ENCODE results near the gene JAM3. TPM values are rescaled to one million over a fixed set of nuclear protein-coding genes. Genes with fewer than 3 reads are reported as not detected.

The JAM3 gene
- total and polyA plus RNA-seq, 10 of the 15 experiments (the other 5 are each of a cell fraction or from before 2014, with no cell fraction given): 0.04 to 1.1 (median 0.32) TPM; not detected in 1

DNA sequence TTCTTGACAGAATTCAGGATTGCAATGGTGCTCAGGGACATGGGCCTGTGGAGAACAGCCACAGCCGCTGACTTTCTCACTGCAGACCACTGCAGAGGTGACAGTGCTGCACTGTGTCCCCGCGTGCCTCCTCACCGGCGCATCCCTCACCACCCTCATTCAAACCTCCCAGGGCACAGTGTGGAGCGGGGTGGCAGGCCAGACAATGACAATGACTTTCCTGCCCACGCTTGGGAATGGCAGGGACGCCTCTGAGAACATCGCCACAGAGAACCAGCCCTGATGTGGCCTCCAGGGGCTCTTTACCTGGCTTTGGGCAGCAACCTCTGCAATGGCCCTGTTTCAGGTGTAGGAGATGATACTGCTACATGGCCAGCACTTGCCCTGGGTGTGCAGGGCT is 89.2 kb downstream of the JAM3 start:
- SMC1A ChIA-PET (ENCODE audit: uncharacterized antibody, unreplicated experiment): no interaction called here
- H3K79me2 ChIP-seq (ENCODE audit: control insufficient read depth, insufficient read depth, low read length): no peaks in the 10 kb centered on the region
- no peak overlapping the region for H3K4me2 ChIP-seq (ENCODE audit: control insufficient read depth, insufficient read depth)
- H2AFZ ChIP-seq (ENCODE audit: control insufficient read depth, low read depth, low read length): no peak overlapping the region
- FAIRE-seq (no peak), DNase-seq (ENCODE audit: low read depth, low spot score) (no peak), ATAC-seq (no peak)
- no peaks in the 10 kb centered on the region; the same call in 1 of the 2 replicates for H4K20me1 ChIP-seq (ENCODE audit: control insufficient read depth, insufficient read depth)
- CTCF ChIA-PET: no interaction called here
- POLR2A ChIA-PET: no interaction called here
- H3K36me3 ChIP-seq (ENCODE audit: control insufficient read depth in 2 of 2, insufficient read depth in 2 of 2, low read length in 1 of 2): peaks cover 23 to 41% of the 10 kb centered on the region in 2 experiments; a peak in 3 of 4 replicates
- H3K27ac ChIP-seq (ENCODE audit: control insufficient read depth, insufficient read depth): no peak overlapping the region
- no peak overlapping the region for H3K4me3 ChIP-seq
- no peaks in the 10 kb centered on the region for H3K9me3 ChIP-seq (replicated peaks; ENCODE audit: control insufficient read depth, insufficient read depth, low read length)
- no TSS peak for BruUV-seq (replicated peaks)
- intact Hi-C loops (cut with micrococcal nuclease; ENCODE audit: unreplicated experiment): no loop called here
- RAD21 ChIA-PET (ENCODE audit: unreplicated experiment): no interaction called here
- H3K9ac ChIP-seq (ENCODE audit: control insufficient read depth, insufficient read depth, low read length): no peak overlapping the region
- H3K4me1 ChIP-seq (ENCODE audit: control insufficient read depth, insufficient read depth, low read length): no peaks in the 10 kb centered on the region
- no peaks in the 10 kb centered on the region for H3K27me3 ChIP-seq (replicated peaks in 1 of 2; ENCODE audit: control insufficient read depth in 2 of 2, insufficient read depth in 2 of 2, low read length in 1 of 2)
- in situ Hi-C loops (cut with MboI): no loop called here
- WGBS (ENCODE audit: insufficient coverage, insufficient replicate concordance, low lambda C conversion rate, missing lambda C conversion rate): 95% methylated on average over 9 of the region's 9 CpGs
- no peak for TF ChIP-seq CEBPB (IDR thresholded peaks at IDR 0.05; ENCODE audit: borderline replicate concordance in 1 of 2, low read depth in 2 of 2, low read length in 2 of 2)
- TF ChIP-seq ZZZ3 (IDR thresholded peaks at IDR 0.05; ENCODE audit: control insufficient read depth, insufficient read length, low read depth): no peak
- TF ChIP-seq IRF4 (IDR thresholded peaks at IDR 0.05; ENCODE audit: low read depth, low read length): no peak
- TF ChIP-seq RCOR1 (conservative IDR thresholded peaks at IDR 0.05; ENCODE audit: low read depth, low read length): no peak
- no peak for TF ChIP-seq BACH1 (IDR thresholded peaks at IDR 0.05; ENCODE audit: borderline replicate concordance)
- TF ChIP-seq, protein P1, sequence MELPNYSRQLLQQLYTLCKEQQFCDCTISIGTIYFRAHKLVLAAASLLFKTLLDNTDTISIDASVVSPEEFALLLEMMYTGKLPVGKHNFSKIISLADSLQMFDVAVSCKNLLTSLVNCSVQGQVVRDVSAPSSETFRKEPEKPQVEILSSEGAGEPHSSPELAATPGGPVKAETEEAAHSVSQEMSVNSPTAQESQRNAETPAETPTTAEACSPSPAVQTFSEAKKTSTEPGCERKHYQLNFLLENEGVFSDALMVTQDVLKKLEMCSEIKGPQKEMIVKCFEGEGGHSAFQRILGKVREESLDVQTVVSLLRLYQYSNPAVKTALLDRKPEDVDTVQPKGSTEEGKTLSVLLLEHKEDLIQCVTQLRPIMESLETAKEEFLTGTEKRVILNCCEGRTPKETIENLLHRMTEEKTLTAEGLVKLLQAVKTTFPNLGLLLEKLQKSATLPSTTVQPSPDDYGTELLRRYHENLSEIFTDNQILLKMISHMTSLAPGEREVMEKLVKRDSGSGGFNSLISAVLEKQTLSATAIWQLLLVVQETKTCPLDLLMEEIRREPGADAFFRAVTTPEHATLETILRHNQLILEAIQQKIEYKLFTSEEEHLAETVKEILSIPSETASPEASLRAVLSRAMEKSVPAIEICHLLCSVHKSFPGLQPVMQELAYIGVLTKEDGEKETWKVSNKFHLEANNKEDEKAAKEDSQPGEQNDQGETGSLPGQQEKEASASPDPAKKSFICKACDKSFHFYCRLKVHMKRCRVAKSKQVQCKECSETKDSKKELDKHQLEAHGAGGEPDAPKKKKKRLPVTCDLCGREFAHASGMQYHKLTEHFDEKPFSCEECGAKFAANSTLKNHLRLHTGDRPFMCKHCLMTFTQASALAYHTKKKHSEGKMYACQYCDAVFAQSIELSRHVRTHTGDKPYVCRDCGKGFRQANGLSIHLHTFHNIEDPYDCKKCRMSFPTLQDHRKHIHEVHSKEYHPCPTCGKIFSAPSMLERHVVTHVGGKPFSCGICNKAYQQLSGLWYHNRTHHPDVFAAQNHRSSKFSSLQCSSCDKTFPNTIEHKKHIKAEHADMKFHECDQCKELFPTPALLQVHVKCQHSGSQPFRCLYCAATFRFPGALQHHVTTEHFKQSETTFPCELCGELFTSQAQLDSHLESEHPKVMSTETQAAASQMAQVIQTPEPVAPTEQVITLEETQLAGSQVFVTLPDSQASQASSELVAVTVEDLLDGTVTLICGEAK (IDR thresholded peaks at IDR 0.05; ENCODE audit: borderline replicate concordance): no peak
- TF ChIP-seq SUPT20H (IDR thresholded peaks at IDR 0.05; ENCODE audit: borderline replicate concordance, control insufficient read depth, low read depth, low read length): no peak
- no peak for TF ChIP-seq CBFB (IDR thresholded peaks at IDR 0.05; ENCODE audit: low read depth)
- no peak for TF ChIP-seq CTCF (IDR thresholded peaks at IDR 0.05 in 2 of 3, conservative IDR thresholded peaks at IDR 0.05 in 1 of 3; ENCODE audit: control insufficient read depth in 2 of 3, extremely low read depth in 1 of 3, insufficient read depth in 1 of 3, low read depth in 3 of 3, low read length in 3 of 3)
- no peak for TF ChIP-seq ZNF217 (IDR thresholded peaks at IDR 0.05)
- TF ChIP-seq KDM1A (IDR thresholded peaks at IDR 0.05; ENCODE audit: borderline replicate concordance): no peak
- no peak for TF ChIP-seq RFX5 (IDR thresholded peaks at IDR 0.05; ENCODE audit: low read depth, low read length)
- TF ChIP-seq EZH2 (IDR thresholded peaks at IDR 0.05; ENCODE audit: borderline replicate concordance, control insufficient read depth, low read depth, low read length): no peak
- no peak for TF ChIP-seq LARP7 (IDR thresholded peaks at IDR 0.05)
- no peak for TF ChIP-seq BHLHE40 (IDR thresholded peaks at IDR 0.05; ENCODE audit: borderline replicate concordance in 1 of 2, low read depth in 2 of 2, low read length in 1 of 2)
- TF ChIP-seq, protein P2, sequence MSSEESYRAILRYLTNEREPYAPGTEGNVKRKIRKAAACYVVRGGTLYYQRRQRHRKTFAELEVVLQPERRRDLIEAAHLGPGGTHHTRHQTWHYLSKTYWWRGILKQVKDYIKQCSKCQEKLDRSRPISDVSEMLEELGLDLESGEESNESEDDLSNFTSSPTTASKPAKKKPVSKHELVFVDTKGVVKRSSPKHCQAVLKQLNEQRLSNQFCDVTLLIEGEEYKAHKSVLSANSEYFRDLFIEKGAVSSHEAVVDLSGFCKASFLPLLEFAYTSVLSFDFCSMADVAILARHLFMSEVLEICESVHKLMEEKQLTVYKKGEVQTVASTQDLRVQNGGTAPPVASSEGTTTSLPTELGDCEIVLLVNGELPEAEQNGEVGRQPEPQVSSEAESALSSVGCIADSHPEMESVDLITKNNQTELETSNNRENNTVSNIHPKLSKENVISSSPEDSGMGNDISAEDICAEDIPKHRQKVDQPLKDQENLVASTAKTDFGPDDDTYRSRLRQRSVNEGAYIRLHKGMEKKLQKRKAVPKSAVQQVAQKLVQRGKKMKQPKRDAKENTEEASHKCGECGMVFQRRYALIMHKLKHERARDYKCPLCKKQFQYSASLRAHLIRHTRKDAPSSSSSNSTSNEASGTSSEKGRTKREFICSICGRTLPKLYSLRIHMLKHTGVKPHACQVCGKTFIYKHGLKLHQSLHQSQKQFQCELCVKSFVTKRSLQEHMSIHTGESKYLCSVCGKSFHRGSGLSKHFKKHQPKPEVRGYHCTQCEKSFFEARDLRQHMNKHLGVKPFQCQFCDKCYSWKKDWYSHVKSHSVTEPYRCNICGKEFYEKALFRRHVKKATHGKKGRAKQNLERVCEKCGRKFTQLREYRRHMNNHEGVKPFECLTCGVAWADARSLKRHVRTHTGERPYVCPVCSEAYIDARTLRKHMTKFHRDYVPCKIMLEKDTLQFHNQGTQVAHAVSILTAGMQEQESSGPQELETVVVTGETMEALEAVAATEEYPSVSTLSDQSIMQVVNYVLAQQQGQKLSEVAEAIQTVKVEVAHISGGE (CRISPR knock-in tag; IDR thresholded peaks at IDR 0.05): no peak

Data from GM12878 (cell line).